Choroid plexus epithelial cell (primary cell): ENCODE data around the gene DCD.
A peak's percentile ranks its signal among the peaks of the same experiment; 100 is the strongest.

Source experiments
- DNase-seq: peaks from one replicate; pipeline ENCODE4 v3.0.0-alpha.2; 2010; ENCODE audit warnings: low read depth
- H3K4me3 ChIP-seq: 2 replicates; pipeline ENCODE4 v1.5.1; 2011; ENCODE audit warnings: low read depth, mild to moderate bottlenecking, control low read depth, low read length, moderate library complexity
- TF ChIP-seq, protein P1 (sequence below): conservative IDR thresholded peaks from 2 replicates; pipeline ENCODE4 v1.5.1; 2011; ENCODE audit warnings: low read depth, mild to moderate bottlenecking, control low read depth, inconsistent platforms, low read length, moderate library complexity

Gene DCD

DNA sequence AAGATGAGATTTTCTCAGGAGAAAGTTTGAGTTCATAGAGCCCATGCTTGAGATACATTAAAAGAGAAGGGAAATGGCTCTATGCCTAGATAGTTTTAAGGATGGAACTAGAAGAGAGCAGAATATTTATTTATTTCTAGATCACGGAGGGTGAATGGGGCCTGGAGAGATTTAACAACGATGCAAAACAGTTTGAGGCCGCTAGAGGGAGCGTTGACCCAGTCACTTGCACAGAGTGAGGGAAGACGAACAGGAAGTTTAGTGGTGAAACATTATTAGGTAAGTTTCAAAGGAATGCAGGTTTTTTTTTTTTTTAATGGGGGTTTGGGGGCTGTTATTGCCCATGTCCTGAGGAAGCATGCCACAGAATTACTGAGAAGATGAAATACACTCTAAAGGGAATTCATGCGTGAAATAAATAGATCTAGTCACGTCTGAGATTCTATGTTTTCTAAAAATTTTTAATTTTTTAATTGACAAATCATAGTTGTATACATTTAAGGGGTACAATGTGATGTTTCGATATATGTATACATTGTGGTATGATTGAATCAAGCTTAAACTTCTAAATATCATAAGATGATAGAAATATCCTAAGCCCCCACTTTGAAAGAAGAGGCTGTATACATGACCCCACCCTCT lies 44.9 kb downstream of the DCD start:
- TF ChIP-seq, protein P1, sequence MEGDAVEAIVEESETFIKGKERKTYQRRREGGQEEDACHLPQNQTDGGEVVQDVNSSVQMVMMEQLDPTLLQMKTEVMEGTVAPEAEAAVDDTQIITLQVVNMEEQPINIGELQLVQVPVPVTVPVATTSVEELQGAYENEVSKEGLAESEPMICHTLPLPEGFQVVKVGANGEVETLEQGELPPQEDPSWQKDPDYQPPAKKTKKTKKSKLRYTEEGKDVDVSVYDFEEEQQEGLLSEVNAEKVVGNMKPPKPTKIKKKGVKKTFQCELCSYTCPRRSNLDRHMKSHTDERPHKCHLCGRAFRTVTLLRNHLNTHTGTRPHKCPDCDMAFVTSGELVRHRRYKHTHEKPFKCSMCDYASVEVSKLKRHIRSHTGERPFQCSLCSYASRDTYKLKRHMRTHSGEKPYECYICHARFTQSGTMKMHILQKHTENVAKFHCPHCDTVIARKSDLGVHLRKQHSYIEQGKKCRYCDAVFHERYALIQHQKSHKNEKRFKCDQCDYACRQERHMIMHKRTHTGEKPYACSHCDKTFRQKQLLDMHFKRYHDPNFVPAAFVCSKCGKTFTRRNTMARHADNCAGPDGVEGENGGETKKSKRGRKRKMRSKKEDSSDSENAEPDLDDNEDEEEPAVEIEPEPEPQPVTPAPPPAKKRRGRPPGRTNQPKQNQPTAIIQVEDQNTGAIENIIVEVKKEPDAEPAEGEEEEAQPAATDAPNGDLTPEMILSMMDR: peak; percentile 91

DNA sequence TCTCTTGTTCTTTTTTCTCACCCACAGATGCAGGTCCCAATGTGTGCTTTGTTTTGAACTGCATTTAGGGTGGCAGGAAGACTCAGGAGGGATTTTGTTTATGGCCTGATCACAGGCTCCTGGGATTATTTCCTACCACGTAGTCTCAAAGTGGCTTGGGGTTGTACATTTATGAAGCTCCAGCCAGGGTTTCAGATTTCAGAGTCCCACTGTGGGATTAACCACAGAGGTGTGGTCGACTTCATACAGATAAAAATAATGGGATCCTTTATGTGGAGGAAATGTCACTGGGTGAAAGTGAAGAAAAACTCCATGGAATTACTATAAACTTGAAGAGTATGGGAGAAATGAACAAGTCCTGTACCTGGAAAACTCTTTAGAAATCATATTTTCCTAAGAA lies 45.5 kb downstream of the DCD start:
- TF ChIP-seq, protein P1: no peak
- no peak for DNase-seq
- H3K4me3 ChIP-seq: no peak overlapping the region

More for the DNA sequence above, 44.9 kb downstream of the DCD start:
- peak; percentile 89 for DNase-seq
- H3K4me3 ChIP-seq: no peak overlapping the region

DNA sequence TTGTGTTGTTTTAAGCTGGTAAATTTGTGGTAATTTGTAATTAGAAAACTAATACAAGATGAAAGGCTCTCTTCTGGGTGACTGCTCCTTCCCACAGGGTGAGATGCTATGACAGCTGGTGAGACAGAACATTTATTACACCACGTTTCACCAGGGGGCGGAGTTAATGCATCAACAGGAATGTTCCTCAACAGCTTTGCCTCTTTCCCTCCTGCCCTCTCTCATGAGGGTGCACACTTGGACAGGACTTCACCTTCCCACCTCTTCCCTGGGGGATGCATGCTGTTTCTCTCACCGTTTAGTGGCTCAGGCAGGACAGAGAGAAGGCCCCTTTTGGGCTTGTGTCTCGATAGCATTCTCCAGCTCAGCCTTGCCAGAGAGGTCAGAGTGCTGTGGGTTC lies 46.3 kb downstream of the DCD start:
- TF ChIP-seq, protein P1: no peak
- H3K4me3 ChIP-seq: no peak overlapping the region
- DNase-seq: peak; percentile 52

DNA sequence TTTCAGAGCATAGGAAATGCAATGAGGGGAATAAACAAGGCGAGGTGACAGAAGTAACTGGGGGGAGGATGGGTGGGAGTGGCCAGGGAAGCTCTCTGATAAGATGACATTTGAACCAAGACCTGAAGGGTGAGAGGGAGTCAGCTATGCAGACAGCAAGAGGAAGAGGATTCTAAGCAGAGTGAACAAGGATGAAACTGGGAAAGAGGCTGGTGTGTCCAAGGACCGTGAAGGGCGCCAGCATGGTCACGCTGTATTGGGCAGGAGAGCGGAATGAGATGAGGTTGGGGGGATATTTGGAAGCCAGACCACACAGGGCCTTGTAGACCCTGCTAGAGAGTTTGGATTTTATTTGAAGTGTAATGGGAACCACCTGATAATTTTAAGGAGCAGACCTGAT lies 49.2 kb downstream of the DCD start:
- TF ChIP-seq, protein P1: no peak
- no peak overlapping the region for H3K4me3 ChIP-seq
- no peak for DNase-seq

DNA sequence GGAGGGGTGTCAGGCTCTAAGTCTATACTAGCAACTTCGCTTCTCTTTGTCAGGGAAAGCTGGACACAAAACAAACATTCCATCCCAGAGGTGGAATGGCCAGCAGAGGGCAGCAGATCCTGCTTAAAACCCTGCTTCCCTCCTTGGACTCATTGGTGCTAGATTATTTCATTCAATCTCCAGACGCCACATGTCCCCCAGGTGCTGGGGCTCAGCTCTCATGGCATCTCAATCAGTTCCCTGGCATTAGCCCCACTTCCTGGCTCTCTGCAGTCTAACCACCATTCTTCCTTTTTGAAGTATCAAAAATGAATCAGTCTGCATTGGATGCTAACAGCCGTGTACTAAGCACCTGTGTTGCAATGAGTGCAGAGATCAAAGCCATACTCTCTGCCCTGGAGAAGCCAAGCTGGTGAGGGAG lies 51.6 kb downstream of the DCD start:
- no peak overlapping the region for H3K4me3 ChIP-seq
- TF ChIP-seq, protein P1: peak; percentile 92
- peak; percentile 79 for DNase-seq

DNA sequence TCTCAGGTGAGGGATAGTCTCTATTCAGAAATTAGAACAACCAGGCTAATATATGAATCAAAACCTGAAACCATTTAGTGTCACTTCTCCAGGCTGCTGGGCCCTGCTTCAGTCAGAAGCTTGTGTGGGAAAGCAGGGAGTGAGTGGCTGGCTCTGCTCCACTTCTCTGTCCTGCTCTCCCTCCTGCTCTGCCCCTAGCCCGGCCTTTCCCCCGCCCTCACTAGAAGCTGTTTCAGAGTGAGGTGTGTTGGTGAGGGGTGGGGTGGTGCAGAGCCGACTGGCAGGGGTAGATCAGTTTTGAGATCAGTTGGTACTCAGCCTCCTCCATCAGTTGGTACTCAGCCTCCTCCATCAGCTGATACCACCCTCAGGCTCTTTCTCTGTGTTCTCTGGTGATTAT lies 52.7 kb downstream of the DCD start:
- TF ChIP-seq, protein P1: no peak
- no peak for DNase-seq
- H3K4me3 ChIP-seq: no peak overlapping the region
